ENCODE results near the gene CRHR2. TPM values are rescaled to one million over a fixed set of nuclear protein-coding genes. Genes with fewer than 3 reads are reported as not detected.

Gene CRHR2
- total and polyA plus RNA-seq, 8 donors, result 0.06 to 0.79 (median 0.50) TPM

DNA sequence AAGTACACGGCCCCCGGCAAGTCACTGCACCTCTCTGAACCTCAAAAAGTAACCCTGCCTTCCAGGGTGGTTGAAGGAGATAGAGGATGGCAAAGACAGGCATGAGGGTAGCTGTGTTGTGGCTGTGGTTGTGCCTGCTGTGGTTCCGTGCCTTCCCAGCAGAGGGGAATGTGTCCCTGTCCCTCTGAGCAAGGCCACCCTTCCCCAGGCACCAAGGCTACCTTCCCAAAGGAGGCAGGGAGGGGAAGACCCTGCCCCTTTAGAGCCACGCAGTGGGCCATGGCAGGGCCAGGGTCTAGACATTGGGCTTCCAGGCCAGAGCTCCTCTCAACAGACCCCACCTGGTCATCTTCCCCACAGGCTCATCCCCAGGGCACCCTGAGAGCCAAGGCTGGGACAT lies 18.8 kb downstream of the CRHR2 start:
- Histone ChIP-seq H3K9me3 (no peaks in the 10 kb centered on the region), H3K4me3 (no peak overlapping the region), H3K27ac (no peak overlapping the region), H3K36me3 (no peaks in the 10 kb centered on the region), H3K4me1 (no peaks in the 10 kb centered on the region), H3K27me3 (no peaks in the 10 kb centered on the region)
- intact Hi-C loops (cut with DNase I), result no loop called here
- DNase-seq, result peak in 1 of 6 donors; percentile 25
- no peak for FAIRE-seq
- 58 to 61% methylated on average over 4 of the region's 4 CpGs for WGBS, 2 donors
- ATAC-seq, result no peak
- TF ChIP-seq, protein P1, sequence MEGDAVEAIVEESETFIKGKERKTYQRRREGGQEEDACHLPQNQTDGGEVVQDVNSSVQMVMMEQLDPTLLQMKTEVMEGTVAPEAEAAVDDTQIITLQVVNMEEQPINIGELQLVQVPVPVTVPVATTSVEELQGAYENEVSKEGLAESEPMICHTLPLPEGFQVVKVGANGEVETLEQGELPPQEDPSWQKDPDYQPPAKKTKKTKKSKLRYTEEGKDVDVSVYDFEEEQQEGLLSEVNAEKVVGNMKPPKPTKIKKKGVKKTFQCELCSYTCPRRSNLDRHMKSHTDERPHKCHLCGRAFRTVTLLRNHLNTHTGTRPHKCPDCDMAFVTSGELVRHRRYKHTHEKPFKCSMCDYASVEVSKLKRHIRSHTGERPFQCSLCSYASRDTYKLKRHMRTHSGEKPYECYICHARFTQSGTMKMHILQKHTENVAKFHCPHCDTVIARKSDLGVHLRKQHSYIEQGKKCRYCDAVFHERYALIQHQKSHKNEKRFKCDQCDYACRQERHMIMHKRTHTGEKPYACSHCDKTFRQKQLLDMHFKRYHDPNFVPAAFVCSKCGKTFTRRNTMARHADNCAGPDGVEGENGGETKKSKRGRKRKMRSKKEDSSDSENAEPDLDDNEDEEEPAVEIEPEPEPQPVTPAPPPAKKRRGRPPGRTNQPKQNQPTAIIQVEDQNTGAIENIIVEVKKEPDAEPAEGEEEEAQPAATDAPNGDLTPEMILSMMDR (IDR thresholded peaks at IDR 0.05), result no peak

DNA sequence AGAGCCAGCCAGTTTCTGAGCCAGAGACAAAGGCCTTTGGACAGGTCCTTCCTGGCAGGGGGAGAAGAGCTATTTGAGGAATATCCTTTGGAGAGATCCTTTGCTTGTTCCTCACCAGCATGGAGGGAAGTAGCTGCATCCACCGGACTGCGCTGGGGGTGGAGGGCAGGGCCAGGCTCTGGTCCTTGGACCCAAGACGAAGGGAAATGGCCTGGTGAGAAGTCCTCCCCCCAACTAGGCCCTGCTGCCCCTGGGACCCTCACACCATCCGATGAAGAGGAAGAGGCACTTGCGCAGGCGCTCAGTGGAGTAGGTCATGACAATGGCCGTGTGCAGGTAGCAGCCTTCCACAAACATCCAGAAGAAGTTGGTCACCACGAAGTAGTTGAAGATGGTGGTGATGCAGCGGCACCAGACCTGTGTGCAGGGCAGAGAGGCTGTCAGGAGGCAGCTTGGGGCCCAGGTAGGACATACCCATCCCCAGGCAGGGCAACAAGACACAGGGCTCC lies 19.8 kb downstream of the CRHR2 start:
- no peak for FAIRE-seq
- 88 to 93% methylated on average over 9 of the region's 9 CpGs for WGBS, 2 donors
- H3K4me1 ChIP-seq, result no peaks in the 10 kb centered on the region

DNA sequence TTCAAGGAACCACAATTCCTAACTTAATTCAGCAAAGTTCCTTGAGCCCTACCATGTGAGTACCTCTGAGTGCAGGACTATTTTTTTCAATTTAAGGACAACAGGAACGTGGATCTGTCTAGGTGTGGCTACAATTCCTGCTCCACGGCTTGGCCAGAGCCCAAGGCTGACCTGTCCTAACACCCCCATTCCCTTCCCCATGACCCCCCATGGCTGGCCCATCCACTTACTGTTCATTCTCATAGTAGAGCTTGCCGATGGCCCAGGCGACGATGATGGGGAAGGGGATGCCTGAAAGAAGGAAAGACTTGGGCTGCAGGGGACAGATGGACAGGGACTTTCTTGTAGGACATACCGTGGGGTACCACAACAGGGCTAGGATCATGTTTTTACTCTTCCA lies 20.3 kb downstream of the CRHR2 start:
- no peaks in the 10 kb centered on the region for H3K27me3 ChIP-seq
- H3K4me1 ChIP-seq, result no peaks in the 10 kb centered on the region
- DNase-seq (peak in 1 of 6 donors; percentile 25), FAIRE-seq (no peak), ATAC-seq (no peak)
- WGBS, 2 donors, result 92 to 93% methylated on average over 6 of the region's 6 CpGs
- H3K9me3 ChIP-seq, result no peaks in the 10 kb centered on the region
- no peak overlapping the region for H3K4me3 ChIP-seq
- H3K36me3 ChIP-seq, result no peaks in the 10 kb centered on the region
- intact Hi-C loops (cut with DNase I), result no loop called here
- H3K27ac ChIP-seq, result no peak overlapping the region
- TF ChIP-seq, protein P1 (IDR thresholded peaks at IDR 0.05), result no peak

More for the DNA sequence above, 19.8 kb downstream of the CRHR2 start:
- no peak for ATAC-seq
- DNase-seq, result peak in 1 of 6 donors; percentile 31
- no peak overlapping the region for H3K4me3 ChIP-seq
- no peaks in the 10 kb centered on the region for H3K27me3 ChIP-seq
- intact Hi-C loops (cut with DNase I), result no loop called here
- no peak overlapping the region for H3K27ac ChIP-seq
- H3K9me3 ChIP-seq, result no peaks in the 10 kb centered on the region
- H3K36me3 ChIP-seq, result no peaks in the 10 kb centered on the region
- TF ChIP-seq, protein P1 (IDR thresholded peaks at IDR 0.05), result no peak

DNA sequence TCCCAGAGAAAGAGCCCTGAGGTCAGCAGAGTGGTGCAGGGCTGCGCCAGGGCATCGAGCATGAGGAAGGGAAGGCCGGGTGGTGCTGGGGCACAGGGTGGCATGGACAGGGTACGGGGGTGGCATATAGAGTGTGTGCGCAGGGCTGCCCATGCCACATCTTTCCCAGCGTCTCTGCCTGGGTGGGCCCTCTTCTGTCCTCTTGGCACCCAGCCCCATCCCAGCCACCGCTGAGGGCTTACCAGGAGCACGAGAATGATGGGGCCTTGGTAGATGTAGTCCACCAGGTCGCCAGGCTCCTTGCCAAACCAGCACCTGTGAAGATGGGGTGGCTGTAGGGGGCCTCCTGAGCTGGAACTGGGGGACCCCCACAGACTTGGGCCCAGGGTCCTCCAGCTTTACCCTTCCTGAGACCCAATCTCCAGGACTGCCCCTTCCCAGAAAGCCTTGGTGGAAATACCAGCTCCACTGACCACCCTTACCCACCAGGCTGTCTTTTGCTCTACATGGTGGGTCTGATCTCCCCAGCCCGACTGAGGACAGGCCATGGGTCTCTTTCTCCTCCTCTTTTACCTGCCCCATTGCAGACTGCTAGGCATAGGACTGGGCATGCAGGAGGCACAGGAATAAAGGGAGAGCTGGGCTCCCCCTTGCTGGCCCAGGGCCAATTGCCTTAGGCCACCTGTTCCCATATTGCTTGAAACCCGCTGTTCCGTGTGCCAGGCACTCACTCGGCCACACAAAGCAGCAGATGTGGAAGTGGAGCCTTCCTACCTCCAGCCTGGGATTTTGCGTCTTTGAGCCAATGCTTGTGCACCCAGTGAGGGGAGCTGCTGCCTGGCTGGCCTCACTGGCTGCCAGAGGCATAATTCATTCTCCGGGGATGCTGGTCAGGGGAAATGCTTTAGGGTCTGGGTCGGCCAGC lies 21.7 kb downstream of the CRHR2 start:
- H3K9me3 ChIP-seq, result no peaks in the 10 kb centered on the region
- no peak overlapping the region for H3K4me3 ChIP-seq
- 76% methylated on average over 16 of the region's 16 CpGs for WGBS, 2 donors
- no peaks in the 10 kb centered on the region for H3K36me3 ChIP-seq
- TF ChIP-seq, protein P1 (IDR thresholded peaks at IDR 0.05), result no peak
- H3K4me1 ChIP-seq, result no peaks in the 10 kb centered on the region
- no peaks in the 10 kb centered on the region for H3K27me3 ChIP-seq
- FAIRE-seq (no peak), DNase-seq (peak in 2 of 6 donors; percentile 47 to 50), ATAC-seq (no peak)
- intact Hi-C loops (cut with DNase I), result no loop called here
- no peak overlapping the region for H3K27ac ChIP-seq

DNA sequence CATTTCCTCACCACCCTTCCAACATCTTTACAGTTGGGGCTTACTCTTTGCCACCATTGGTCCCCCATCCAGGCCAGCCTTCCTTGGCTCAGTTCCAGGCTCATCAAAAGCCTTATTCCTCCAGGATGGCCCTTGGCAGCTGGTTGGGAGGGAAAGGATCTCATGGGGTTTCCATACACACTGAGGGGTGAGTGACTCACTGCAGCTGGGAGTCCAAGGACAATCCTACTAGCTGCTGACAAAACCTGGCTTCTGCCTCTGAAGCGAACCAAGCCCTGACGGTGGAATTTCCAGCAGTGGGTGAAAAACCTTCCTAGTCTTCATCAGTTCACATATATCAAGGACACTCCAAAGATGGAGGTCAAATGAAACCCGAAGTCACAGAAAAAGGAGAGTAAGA lies 22.9 kb downstream of the CRHR2 start:
- Histone ChIP-seq H3K4me1 (no peaks in the 10 kb centered on the region), H3K27ac (no peak overlapping the region), H3K4me3 (no peak overlapping the region), H3K27me3 (no peaks in the 10 kb centered on the region), H3K9me3 (no peaks in the 10 kb centered on the region), H3K36me3 (no peaks in the 10 kb centered on the region)
- 75 to 79% methylated on average over 3 of the region's 3 CpGs for WGBS, 2 donors
- TF ChIP-seq, protein P1 (IDR thresholded peaks at IDR 0.05), result no peak
- intact Hi-C loops (cut with DNase I), result no loop called here
- ATAC-seq (no peak), DNase-seq (peak in 2 of 6 donors; percentile 9 to 13), FAIRE-seq (no peak)
